T-cell (primary cell): ENCODE measurements around the gene CDC123. TPM values are rescaled to one million over a fixed set of nuclear protein-coding genes. Genes with fewer than 3 reads are reported as not detected.
"Not testable (repeated sequence)": the region's sequence is repeated elsewhere in the genome, so short reads cannot be mapped to it uniquely, and the experiment has no call there.

Source experiments
- ATAC-seq, 4 experiments: fragments of 200-7000 bp in 3 of 4; fragments of 150-1000 bp in 1 of 4; cut with Tn5 transposase; replicated peaks in 1 of 4; 1 replicate in 3 of 4; 2 replicates in 1 of 4; pipeline ENCODE4 v1.10.0; 2021; ENCODE audit warnings: moderate library complexity in 3 of 4, mild to moderate bottlenecking in 2 of 4, moderate number of reproducible peaks in 1 of 4
- CTCF ChIA-PET, 2 donors: fragments of 300-600 bp; sonication (Branson Sonifier 250); formaldehyde crosslinking; loops; one replicate each; lab custom pipeline; 2022; ENCODE audit warnings: antibody characterized with exemption in 2 of 2; lab: Charles Lee
- POLR2A ChIA-PET, 2 donors: fragments of 300-600 bp; sonication (Branson Sonifier 250); formaldehyde crosslinking; loops; one replicate each; lab custom pipeline; 2022; ENCODE audit warnings: antibody characterized with exemption in 2 of 2; lab: Charles Lee
- DNase-seq, 35 experiments: peaks; one replicate each; pipeline versions ENCODE4 v3.0.0 to v3.0.0-alpha.2; 2013 to 2023
- H3K27ac ChIP-seq: one replicate; pipeline ENCODE4 v1.5.1; 2013; ENCODE audit warnings: low read length
- H3K27me3 ChIP-seq, 2 experiments: replicated peaks in 1 of 2; 1 replicate in 1 of 2; 2 replicates in 1 of 2; pipeline versions ENCODE4 v1.6.1 to v1.7.0; 2013; ENCODE audit warnings: low read length in 1 of 2, mixed read lengths in 1 of 2; ENCODE audit not compliant: control insufficient read depth in 2 of 2, insufficient read depth in 2 of 2; ENCODE audit errors: extremely low read depth in 1 of 2
- H3K36me3 ChIP-seq, 2 donors: 1 replicate in 1 of 2; 2 replicates in 1 of 2; pipeline versions ENCODE4 v1.6.1 to v1.7.0; 2013; ENCODE audit warnings: low read length in 1 of 2; ENCODE audit not compliant: control insufficient read depth in 2 of 2, insufficient read depth in 1 of 2; ENCODE audit errors: extremely low read depth in 1 of 2
- H3K4me1 ChIP-seq, 2 experiments: 1 replicate in 1 of 2; 2 replicates in 1 of 2; pipeline versions ENCODE4 v1.6.1 to v1.7.0; 2013; ENCODE audit warnings: low read length in 2 of 2, mixed read lengths in 1 of 2; ENCODE audit not compliant: insufficient read depth in 2 of 2, control insufficient read depth in 1 of 2; ENCODE audit errors: extremely low read depth in 1 of 2
- H3K4me3 ChIP-seq, 2 donors: 1 replicate in 1 of 2; 2 replicates in 1 of 2; pipeline versions ENCODE4 v1.5.1 to v1.7.0; 2013; ENCODE audit warnings: mild to moderate bottlenecking in 2 of 2, low read length in 1 of 2, moderate library complexity in 1 of 2; ENCODE audit not compliant: control insufficient read depth in 1 of 2; ENCODE audit errors: extremely low read depth in 1 of 2
- H3K9me3 ChIP-seq: 2 replicates; pipeline ENCODE4 v1.7.0; 2013
- H3K27ac Mint-ChIP-seq, 2 donors: one replicate each; pipeline ENCODE4 v1.8.0; 2020 to 2021; ENCODE audit warnings: mild to moderate bottlenecking in 2 of 2, mixed read lengths in 2 of 2
- H3K27me3 Mint-ChIP-seq, 2 donors: one replicate each; pipeline ENCODE4 v1.8.0; 2021 to 2022; ENCODE audit warnings: mixed read lengths in 2 of 2
- H3K36me3 Mint-ChIP-seq: one replicate; pipeline ENCODE4 v1.8.0; 2021; ENCODE audit warnings: mixed read lengths
- H3K4me1 Mint-ChIP-seq, 3 donors: one replicate each; pipeline ENCODE4 v1.8.0; 2020 to 2022; ENCODE audit warnings: mixed read lengths in 3 of 3, mild to moderate bottlenecking in 1 of 3
- H3K4me3 Mint-ChIP-seq, 3 donors: one replicate each; pipeline ENCODE4 v1.8.0; 2020 to 2022; ENCODE audit warnings: mild to moderate bottlenecking in 3 of 3, mixed read lengths in 3 of 3, moderate library complexity in 3 of 3
- H3K9me3 Mint-ChIP-seq, 3 donors: one replicate each; pipeline ENCODE4 v1.8.0; 2020 to 2022; ENCODE audit warnings: mixed read lengths in 3 of 3
- WGBS: methylation state at CpG from one replicate; pipeline ENCODE4 v1.1.5; 2013; ENCODE audit warnings: missing lambda C conversion rate; ENCODE audit not compliant: insufficient coverage; 5-methylcytosine and 5-hydroxymethylcytosine counted together
- total RNA-seq, 35 experiments: library from RNA in 6 of 35; stranded (reverse) in 6 of 35; fragments of 120-200 nt in 1 of 35; gene quantifications; one replicate each; pipeline versions ENCODE4 v1.2.1 to v1.2.4 and lab custom pipeline; 2013 to 2026

The CDC123 gene
- total RNA-seq, 5 donors from 2014 or later (not counting 1 experiment from before 2014, with no cell fraction given): 35.5 to 48.6 (median 43.7) TPM

- H3K4me3 Mint-ChIP-seq: no peak overlapping the region
- ChIA-PET CTCF (interaction anchor here (0.6 to 5.0 kb wide), 5 partner anchors 9 to 397 kb away, joined by 3 to 68 read pairs (median 5); no protein-coding TSS in a partner anchor), POLR2A (interaction anchor here in 1 of 2 donors (0.6 kb wide), 1 partner anchor 775 kb away, joined by 3 read pairs; no protein-coding TSS in a partner anchor)
- DNase-seq: no peak
- H3K27me3 Mint-ChIP-seq: no peaks in the 10 kb centered on the region
- Histone ChIP-seq H3K9me3 (no peaks in the 10 kb centered on the region), H3K36me3 (peaks cover 0 to 5% of the 10 kb centered on the region in 2 donors), H3K27ac (no peak overlapping the region), H3K27me3 (no peaks in the 10 kb centered on the region), H3K4me3 (no peak overlapping the region), H3K4me1 (peaks cover 2 to 17% of the 10 kb centered on the region in 2 experiments)
- H3K4me1 Mint-ChIP-seq: peaks cover 5 to 18% (median 13%) of the 10 kb centered on the region in 3 donors
- no peak for ATAC-seq
- WGBS: 94% methylated on average over 2 of the region's 4 CpGs
- H3K27ac Mint-ChIP-seq: no peak overlapping the region
- H3K36me3 Mint-ChIP-seq: peaks cover 5% of the 10 kb centered on the region
- no peaks in the 10 kb centered on the region for H3K9me3 Mint-ChIP-seq
These were observed 64.0 kb downstream of the CDC123 start for GRCh38 chr10:12259988-12260387.

DNA sequence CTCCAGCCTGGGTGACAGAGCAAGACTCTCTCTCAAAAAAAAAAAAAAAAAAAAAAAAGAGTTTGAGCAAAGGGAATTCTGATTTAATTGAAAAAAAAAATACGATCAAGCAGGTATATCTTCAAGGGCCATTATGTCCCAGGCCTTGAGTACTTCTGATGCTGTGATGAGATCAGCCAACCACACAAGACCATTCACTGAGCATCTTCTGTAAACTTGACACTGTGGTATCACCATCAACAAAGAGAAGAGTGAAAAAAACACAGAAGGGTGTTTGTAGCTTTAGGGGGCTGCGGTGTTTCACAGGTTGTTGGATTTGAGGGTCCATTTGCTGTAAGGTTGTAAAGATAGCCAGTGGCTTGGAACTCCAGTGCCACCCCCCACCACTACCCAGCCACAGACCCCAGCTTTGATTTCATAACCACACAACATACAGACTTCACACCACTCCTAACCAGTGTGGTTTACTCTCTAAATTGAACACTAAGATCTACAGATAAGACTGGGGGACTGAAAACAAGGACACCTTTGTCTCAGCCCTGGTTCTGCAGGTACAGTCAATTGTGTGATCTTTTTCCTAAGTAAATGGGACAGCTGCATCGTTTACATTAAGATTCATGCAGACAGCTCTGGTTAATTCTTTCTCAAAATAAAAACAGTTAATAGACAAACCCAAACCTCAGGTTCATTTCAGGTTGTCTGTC, 66.4 kb downstream of the CDC123 start:
- ChIA-PET POLR2A (interaction anchor here (0.6 kb wide), 3 partner anchors 65 to 135 kb away, joined by 3 to 7 read pairs (median 3); no protein-coding TSS in a partner anchor), CTCF (interaction anchor here (0.6 to 5.0 kb wide), 5 partner anchors 343 to 504 kb away, joined by 3 to 68 read pairs (median 4); no protein-coding TSS in a partner anchor)
- Mint-ChIP-seq H3K36me3 (peaks cover 4% of the 10 kb centered on the region), H3K9me3 (no peaks in the 10 kb centered on the region), H3K4me1 (peaks cover 5 to 26% (median 18%) of the 10 kb centered on the region in 3 donors), H3K27me3 (no peaks in the 10 kb centered on the region), H3K4me3 (no peak overlapping the region), H3K27ac (no peak overlapping the region)
- no peaks in the 10 kb centered on the region for H3K27me3 ChIP-seq
- 0% methylated on average over 1 of the region's 3 CpGs for WGBS
- H3K4me3 ChIP-seq: no peak overlapping the region
- peaks cover 2 to 17% of the 10 kb centered on the region in 2 experiments for H3K4me1 ChIP-seq
- peak in 3 of 35 experiments; percentile 9 to 29 (median 14) for DNase-seq
- H3K36me3 ChIP-seq: no peaks in the 10 kb centered on the region
- ATAC-seq: peak in 1 of 4 experiments; percentile 33
- H3K27ac ChIP-seq: no peak overlapping the region
- H3K9me3 ChIP-seq: no peaks in the 10 kb centered on the region

- peaks cover 2 to 17% of the 10 kb centered on the region in 2 experiments for H3K4me1 ChIP-seq
- H3K4me3 Mint-ChIP-seq: peak overlapping the region; percentile 52 to 78 (median 64)
- POLR2A ChIA-PET: no interaction called here
- ATAC-seq: peak; percentile 82 to 87 (median 86)
- 1% methylated on average over 15 of the region's 31 CpGs for WGBS
- DNase-seq: peak; percentile 30 to 79 (median 59)
- H3K27ac Mint-ChIP-seq: peak overlapping the region in 1 of 2 donors; percentile 25
- CTCF ChIA-PET: interaction anchor here (0.6 to 5.0 kb wide), 9 partner anchors 13 to 836 kb away, joined by 3 to 68 read pairs (median 3); partner anchors contain the start of gene OPTN (in 1 of the 2)
- no peak overlapping the region for H3K27ac ChIP-seq
- H3K9me3 Mint-ChIP-seq: no peaks in the 10 kb centered on the region
- no peaks in the 10 kb centered on the region for H3K36me3 Mint-ChIP-seq
- H3K27me3 Mint-ChIP-seq: no peaks in the 10 kb centered on the region
- H3K36me3 ChIP-seq: no peaks in the 10 kb centered on the region
- no peaks in the 10 kb centered on the region for H3K27me3 ChIP-seq
- peak overlapping the region; percentile 26 to 77 for H3K4me3 ChIP-seq
- H3K4me1 Mint-ChIP-seq: peaks cover 5 to 30% (median 18%) of the 10 kb centered on the region in 3 donors
- H3K9me3 ChIP-seq: no peaks in the 10 kb centered on the region
These were observed 68.4 kb downstream of the CDC123 start for GRCh38 chr10:12264204-12264940.

DNA sequence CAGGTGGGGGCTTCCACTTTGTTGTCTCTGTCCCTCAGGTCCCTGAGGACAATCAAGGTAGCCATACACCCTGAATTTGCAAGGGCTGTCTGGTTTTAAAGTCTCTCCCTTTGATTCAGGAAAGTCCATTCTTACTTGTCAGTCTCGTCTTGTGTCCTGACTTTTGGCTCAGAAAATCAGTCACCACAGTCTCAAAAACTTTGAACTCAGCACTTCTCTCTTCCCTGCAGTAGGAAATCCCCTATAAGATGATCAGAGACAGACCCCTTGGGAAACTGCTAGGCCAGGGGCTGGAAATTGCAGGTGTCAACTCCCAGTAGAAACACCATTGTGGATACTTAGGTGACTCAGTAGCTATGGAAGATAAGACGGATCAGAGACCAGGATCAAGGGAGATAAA, 73.1 kb downstream of the CDC123 start:
- no peak overlapping the region for H3K4me3 Mint-ChIP-seq
- no peak overlapping the region for H3K27ac Mint-ChIP-seq
- H3K27ac ChIP-seq: no peak overlapping the region

GRCh38 chr10:12271210-12271540, 75.2 kb downstream of the CDC123 start:
- Mint-ChIP-seq H3K9me3 (no peaks in the 10 kb centered on the region), H3K4me1 (peaks cover 0 to 4% (median 0%) of the 10 kb centered on the region in 3 donors), H3K27me3 (no peaks in the 10 kb centered on the region), H3K4me3 (no peak overlapping the region), H3K27ac (no peak overlapping the region), H3K36me3 (no peaks in the 10 kb centered on the region)
- Histone ChIP-seq H3K4me3 (no peak overlapping the region), H3K36me3 (no peaks in the 10 kb centered on the region), H3K27me3 (no peaks in the 10 kb centered on the region), H3K4me1 (no peaks in the 10 kb centered on the region), H3K27ac (no peak overlapping the region), H3K9me3 (no peaks in the 10 kb centered on the region)
- no peak for DNase-seq
- ChIA-PET CTCF (no interaction called here), POLR2A (no interaction called here)
- no peak for ATAC-seq
- whole genome bisulfite sequencing: no CpG with 5 or more reads among the region's 8 CpGs

More for the DNA sequence above, 73.1 kb downstream of the CDC123 start:
- Mint-ChIP-seq H3K27me3 (no peaks in the 10 kb centered on the region), H3K36me3 (no peaks in the 10 kb centered on the region), H3K4me1 (peaks cover 5 to 19% (median 10%) of the 10 kb centered on the region in 3 donors), H3K9me3 (no peaks in the 10 kb centered on the region)
- H3K27me3 ChIP-seq: no peaks in the 10 kb centered on the region
- H3K4me1 ChIP-seq: peaks cover 2 to 7% of the 10 kb centered on the region in 2 experiments
- DNase-seq (no peak), ATAC-seq (no peak)
- H3K9me3 ChIP-seq: no peaks in the 10 kb centered on the region
- WGBS: 44% methylated on average over 1 of the region's 2 CpGs
- POLR2A ChIA-PET: interaction anchor here in 1 of 2 donors (0.6 kb wide), 1 partner anchor 399 kb away, joined by 9 read pairs; no protein-coding TSS in a partner anchor
- CTCF ChIA-PET: interaction anchor here in 1 of 2 donors (1.2 kb wide), 1 partner anchor 387 kb away, joined by 11 read pairs; no protein-coding TSS in a partner anchor
- no peaks in the 10 kb centered on the region for H3K36me3 ChIP-seq
- no peak overlapping the region for H3K4me3 ChIP-seq

DNA sequence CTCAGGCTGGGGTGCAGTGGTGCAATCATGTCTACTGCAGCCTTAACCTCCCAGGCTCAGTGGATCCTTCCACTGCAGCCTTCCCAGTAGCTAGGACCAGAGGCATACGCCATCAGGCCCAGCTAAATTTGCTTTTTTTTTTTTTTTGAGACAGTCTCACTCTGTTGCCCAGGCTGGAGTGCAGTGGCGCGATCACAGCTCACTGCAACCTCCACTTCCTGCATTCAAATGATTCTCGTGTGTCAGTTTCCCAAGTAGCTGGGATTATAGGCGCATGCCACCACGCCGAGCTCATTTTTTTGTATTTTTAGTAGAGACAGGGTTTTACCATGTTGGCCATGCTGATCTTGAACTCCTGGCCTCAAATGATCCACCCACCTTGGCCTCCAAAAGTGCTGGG, 81.9 kb downstream of the CDC123 start:
- ATAC-seq, H3K36me3 Mint-ChIP-seq, H3K9me3 ChIP-seq, DNase-seq, H3K36me3 ChIP-seq, H3K27ac Mint-ChIP-seq, H3K4me3 Mint-ChIP-seq, H3K9me3 Mint-ChIP-seq, H3K4me1 Mint-ChIP-seq, H3K27me3 Mint-ChIP-seq, H3K27me3 ChIP-seq, H3K27ac ChIP-seq, H3K4me3 ChIP-seq, H3K4me1 ChIP-seq: not testable (repeated sequence)
- CTCF ChIA-PET: interaction anchor here in 1 of 2 donors (0.6 to 0.7 kb wide), 3 partner anchors 14 to 380 kb away, joined by 3 to 4 read pairs (median 3); no protein-coding TSS in a partner anchor
- POLR2A ChIA-PET: interaction anchor here in 1 of 2 donors (0.6 kb wide), 2 partner anchors 379 to 390 kb away, joined by 5 to 6 read pairs; no protein-coding TSS in a partner anchor
- 60% methylated on average over 5 of the region's 7 CpGs for WGBS
